Choroid plexus epithelial cell (primary cell): ENCODE data around the gene ALDH16A1.

Source experiments
- DNase-seq: peaks from one replicate; pipeline ENCODE4 v3.0.0-alpha.2; 2010; ENCODE audit warnings: low read depth
- H3K4me3 ChIP-seq: 2 replicates; pipeline ENCODE4 v1.5.1; 2011; ENCODE audit warnings: low read depth, mild to moderate bottlenecking, control low read depth, low read length, moderate library complexity
- CTCF ChIP-seq: conservative IDR thresholded peaks from 2 replicates; pipeline ENCODE4 v1.5.1; 2011; ENCODE audit warnings: low read depth, mild to moderate bottlenecking, control low read depth, inconsistent platforms, low read length, moderate library complexity

ALDH16A1 gene

GRCh38 chr19:49423985-49424303 lies 29.1 kb upstream of the ALDH16A1 start:
- H3K4me3 ChIP-seq, result no peak overlapping the region
- no peak for TF ChIP-seq CTCF
- no peak for DNase-seq

- no peak for DNase-seq
- H3K4me3 ChIP-seq, result no peak within 1 kb of the TSS
- no peak for TF ChIP-seq CTCF
Observed at GRCh38 chr19:49425178-49425577, 27.8 kb upstream of the ALDH16A1 start, which contains the start of gene GFY. Gene GFY (plus strand): TSS chr19:49425388. CDS start chr19:49426431, 1,043 bp downstream.

GRCh38 chr19:49425922-49426592 lies 27.0 kb upstream of the ALDH16A1 start:
- no peak for TF ChIP-seq CTCF
- no peak overlapping the region for H3K4me3 ChIP-seq
- DNase-seq, result no peak

DNA sequence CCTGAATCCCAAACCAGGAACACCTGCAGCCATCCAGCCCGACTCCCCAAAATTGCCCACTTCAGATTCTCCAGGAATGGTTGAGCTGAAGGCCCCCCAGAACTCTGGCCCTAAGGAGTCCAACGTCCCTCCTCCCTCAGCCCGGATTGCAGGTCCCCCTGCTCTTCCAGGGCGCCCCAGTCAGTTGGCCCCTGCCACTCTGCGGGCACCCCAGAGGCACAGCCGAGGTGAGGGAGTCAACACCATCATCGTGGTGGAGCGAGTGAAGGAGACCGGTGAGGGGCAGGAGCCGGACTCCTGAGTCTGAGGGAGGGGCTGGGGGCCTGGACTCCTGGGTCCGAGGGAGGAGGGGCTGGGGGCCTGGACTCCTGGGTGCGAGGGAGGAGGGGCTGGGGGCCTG lies 25.7 kb upstream of the ALDH16A1 start:
- DNase-seq, result no peak
- no peak for TF ChIP-seq CTCF
- H3K4me3 ChIP-seq, result no peak overlapping the region

DNA sequence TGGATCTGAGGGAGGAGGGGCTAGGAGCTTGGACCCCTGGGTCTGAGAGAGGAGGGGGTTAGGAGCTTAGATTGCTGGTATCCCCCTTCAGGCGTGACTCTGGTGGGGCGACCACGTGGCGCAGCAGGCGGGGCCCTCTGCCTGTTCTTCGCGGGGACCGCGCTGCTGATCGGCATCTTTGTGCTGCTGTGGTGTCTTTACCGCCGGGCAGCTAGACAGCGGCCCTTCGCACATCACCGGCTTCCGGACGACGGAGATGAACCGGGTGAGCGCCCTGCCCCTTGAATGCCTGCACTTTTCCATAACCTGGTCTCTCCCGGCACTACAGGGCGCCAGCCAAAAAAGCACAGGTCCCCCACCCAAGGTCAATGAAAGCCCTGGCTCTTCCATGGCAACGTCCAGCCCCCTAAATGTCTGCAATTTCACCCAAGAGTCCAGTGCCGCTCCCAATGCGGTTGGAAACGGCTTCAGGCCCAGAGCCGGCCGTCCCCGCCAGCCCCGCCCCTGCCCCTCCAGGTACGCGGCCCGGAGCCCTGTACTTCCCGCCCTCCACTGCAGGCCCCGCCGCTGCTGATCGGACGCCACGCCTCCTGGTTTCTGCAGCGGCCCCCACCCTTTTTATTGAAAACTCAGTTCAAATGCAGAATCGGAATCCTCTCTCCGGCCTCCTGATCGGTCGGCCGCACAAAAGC lies 25.0 kb upstream of the ALDH16A1 start:
- no peak for TF ChIP-seq CTCF

GRCh38 chr19:49428547-49429451 lies 24.2 kb upstream of the ALDH16A1 start:
- no peak overlapping the region for H3K4me3 ChIP-seq
- no peak for TF ChIP-seq CTCF

More for the DNA sequence above, 25.0 kb upstream of the ALDH16A1 start:
- H3K4me3 ChIP-seq, result no peak overlapping the region
- DNase-seq, result no peak

More at GRCh38 chr19:49428547-49429451, 24.2 kb upstream of the ALDH16A1 start:
- DNase-seq, result no peak
